KMS-11 (cell line): ENCODE results near the gene REM1.

ENCODE experiments used
- H2AFZ ChIP-seq: fragments of 200-600 bp; sonication (generic); 2 replicates; pipeline ENCODE4 v1.6.1; 2016; ENCODE audit warnings: antibody characterized with exemption, mixed run types, low read depth
- H3K27ac ChIP-seq: fragments of 200-600 bp; sonication (generic); 2 replicates; pipeline ENCODE4 v1.6.1; 2016; ENCODE audit warnings: mild to moderate bottlenecking, mixed run types
- H3K27me3 ChIP-seq: fragments of 200-600 bp; sonication (generic); 2 replicates; pipeline ENCODE4 v1.6.1; 2017; ENCODE audit warnings: mild to moderate bottlenecking, low read depth, mixed run types, moderate library complexity; ENCODE audit not compliant: insufficient read depth
- H3K36me3 ChIP-seq: fragments of 200-600 bp; sonication (generic); 2 replicates; pipeline ENCODE4 v1.6.1; 2017; ENCODE audit warnings: mild to moderate bottlenecking, mixed run types; ENCODE audit not compliant: insufficient read depth
- H3K4me1 ChIP-seq: fragments of 200-600 bp; sonication (generic); 2 replicates; pipeline ENCODE4 v1.6.1; 2016; ENCODE audit warnings: mild to moderate bottlenecking, low read depth, mixed run types; ENCODE audit not compliant: poor library complexity, severe bottlenecking
- H3K4me2 ChIP-seq: fragments of 200-600 bp; sonication (generic); 2 replicates; pipeline ENCODE4 v1.7.0; 2016; ENCODE audit warnings: mild to moderate bottlenecking, mixed run types
- H3K4me3 ChIP-seq: fragments of 200-600 bp; sonication (generic); IDR thresholded peaks from 2 replicates; pipeline ENCODE4 v1.6.1; 2017; ENCODE audit warnings: low read depth, low read length, mixed read lengths; ENCODE audit not compliant: insufficient read depth
- H3K79me2 ChIP-seq: fragments of 200-600 bp; sonication (generic); 2 replicates; pipeline ENCODE4 v1.6.1; 2016; ENCODE audit warnings: low read depth, mixed run types; ENCODE audit not compliant: insufficient read depth
- H3K9ac ChIP-seq: fragments of 200-600 bp; sonication (generic); 2 replicates; pipeline ENCODE4 v1.6.1; 2016; ENCODE audit warnings: mild to moderate bottlenecking, mixed run types
- H4K20me1 ChIP-seq: fragments of 200-600 bp; sonication (generic); 2 replicates; pipeline ENCODE4 v1.6.1; 2016; ENCODE audit warnings: mild to moderate bottlenecking, mixed run types; ENCODE audit not compliant: insufficient read depth
- CTCF ChIP-seq: fragments of 200-600 bp; sonication (generic); conservative IDR thresholded peaks from 2 replicates; pipeline ENCODE4 v1.6.1; 2017; ENCODE audit warnings: low read depth, mild to moderate bottlenecking, antibody characterized with exemption, low read length, moderate library complexity, mixed read lengths

The REM1 gene

GRCh38 chr20:31515072-31515774 is 40.1 kb downstream of the REM1 start:
- H3K79me2 ChIP-seq = peaks cover 60% of the 10 kb centered on the region
- H3K27me3 ChIP-seq = no peaks in the 10 kb centered on the region
- peak overlapping the region; percentile 94 for H3K4me2 ChIP-seq
- peaks cover 44% of the 10 kb centered on the region for H4K20me1 ChIP-seq
- peaks cover 49% of the 10 kb centered on the region for H3K4me1 ChIP-seq
- peaks cover 9% of the 10 kb centered on the region; the same call in 1 of the 2 replicates for H3K36me3 ChIP-seq
- peak overlapping the region; percentile 33 for H3K4me3 ChIP-seq
- H3K9ac ChIP-seq = peak overlapping the region; percentile 92
- peak overlapping the region; percentile 72; the same call in 1 of the 2 replicates for H2AFZ ChIP-seq
- H3K27ac ChIP-seq = peak overlapping the region; percentile 75
- no peak for TF ChIP-seq CTCF

GRCh38 chr20:31515775-31516107 is 40.7 kb downstream of the REM1 start:
- peak overlapping the region; percentile 92; the same call in 1 of the 2 replicates for H3K9ac ChIP-seq
- no peak for TF ChIP-seq CTCF

GRCh38 chr20:31516166-31516565 is 41.1 kb downstream of the REM1 start:
- Histone ChIP-seq H3K9ac (peak overlapping the region; percentile 92; the same call in 1 of the 2 replicates), H4K20me1 (peaks cover 54% of the 10 kb centered on the region), H3K36me3 (peaks cover 9% of the 10 kb centered on the region; the same call in 1 of the 2 replicates), H3K27me3 (no peaks in the 10 kb centered on the region), H3K27ac (peak overlapping the region; percentile 75), H2AFZ (no peak overlapping the region), H3K4me1 (peaks cover 59% of the 10 kb centered on the region), H3K4me3 (peak overlapping the region; percentile 25), H3K4me2 (peak overlapping the region; percentile 94), H3K79me2 (peaks cover 69% of the 10 kb centered on the region)
- no peak for TF ChIP-seq CTCF

More at GRCh38 chr20:31515775-31516107, 40.7 kb downstream of the REM1 start:
- no peak overlapping the region for H2AFZ ChIP-seq
- H3K27ac ChIP-seq = peak overlapping the region; percentile 75
- peaks cover 65% of the 10 kb centered on the region for H3K79me2 ChIP-seq
- H3K4me2 ChIP-seq = peak overlapping the region; percentile 94
- H4K20me1 ChIP-seq = peaks cover 50% of the 10 kb centered on the region
- no peaks in the 10 kb centered on the region for H3K27me3 ChIP-seq
- peaks cover 9% of the 10 kb centered on the region; the same call in 1 of the 2 replicates for H3K36me3 ChIP-seq
- peaks cover 55% of the 10 kb centered on the region for H3K4me1 ChIP-seq
- peak overlapping the region; percentile 33 for H3K4me3 ChIP-seq

GRCh38 chr20:31516651-31517050 is 41.6 kb downstream of the REM1 start:
- peak overlapping the region; percentile 75 for H3K27ac ChIP-seq
- H3K9ac ChIP-seq = no peak overlapping the region; the same call in 1 of the 2 replicates
- H3K79me2 ChIP-seq = peaks cover 74% of the 10 kb centered on the region
- peaks cover 59% of the 10 kb centered on the region for H4K20me1 ChIP-seq
- no peaks in the 10 kb centered on the region for H3K27me3 ChIP-seq
- TF ChIP-seq CTCF = no peak
- H3K36me3 ChIP-seq = peaks cover 9% of the 10 kb centered on the region; the same call in 1 of the 2 replicates
- no peak overlapping the region for H3K4me3 ChIP-seq
- H3K4me1 ChIP-seq = peaks cover 64% of the 10 kb centered on the region
- H3K4me2 ChIP-seq = peak overlapping the region; percentile 94
- H2AFZ ChIP-seq = no peak overlapping the region
